ENCODE results near the gene ABCA9.

DNA sequence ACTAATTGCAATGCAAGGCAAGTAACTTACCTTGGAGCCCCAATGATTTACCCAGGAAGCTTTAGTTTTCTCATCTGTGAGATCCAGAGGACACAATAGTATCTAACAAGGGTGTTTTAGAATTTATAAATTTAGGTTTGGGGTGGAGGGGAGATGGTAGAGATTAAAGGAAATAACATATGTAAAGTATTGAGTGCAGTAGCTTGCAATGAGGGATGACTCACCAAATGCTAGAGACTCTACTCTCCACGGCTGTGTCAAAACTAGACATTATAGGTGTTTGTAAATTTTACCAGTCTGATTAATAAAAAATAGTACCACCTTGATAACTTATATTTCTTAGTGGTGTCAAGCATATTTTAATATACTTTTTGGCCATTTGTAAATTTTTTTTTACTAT is 3.7 kb upstream of the ABCA9 start:
- TF ChIP-seq, protein P1, sequence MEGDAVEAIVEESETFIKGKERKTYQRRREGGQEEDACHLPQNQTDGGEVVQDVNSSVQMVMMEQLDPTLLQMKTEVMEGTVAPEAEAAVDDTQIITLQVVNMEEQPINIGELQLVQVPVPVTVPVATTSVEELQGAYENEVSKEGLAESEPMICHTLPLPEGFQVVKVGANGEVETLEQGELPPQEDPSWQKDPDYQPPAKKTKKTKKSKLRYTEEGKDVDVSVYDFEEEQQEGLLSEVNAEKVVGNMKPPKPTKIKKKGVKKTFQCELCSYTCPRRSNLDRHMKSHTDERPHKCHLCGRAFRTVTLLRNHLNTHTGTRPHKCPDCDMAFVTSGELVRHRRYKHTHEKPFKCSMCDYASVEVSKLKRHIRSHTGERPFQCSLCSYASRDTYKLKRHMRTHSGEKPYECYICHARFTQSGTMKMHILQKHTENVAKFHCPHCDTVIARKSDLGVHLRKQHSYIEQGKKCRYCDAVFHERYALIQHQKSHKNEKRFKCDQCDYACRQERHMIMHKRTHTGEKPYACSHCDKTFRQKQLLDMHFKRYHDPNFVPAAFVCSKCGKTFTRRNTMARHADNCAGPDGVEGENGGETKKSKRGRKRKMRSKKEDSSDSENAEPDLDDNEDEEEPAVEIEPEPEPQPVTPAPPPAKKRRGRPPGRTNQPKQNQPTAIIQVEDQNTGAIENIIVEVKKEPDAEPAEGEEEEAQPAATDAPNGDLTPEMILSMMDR (IDR thresholded peaks at IDR 0.05; ENCODE audit: insufficient read depth, low read length, poor library complexity, severe bottlenecking), result no peak
- TF ChIP-seq EZH2phosphoT487 (conservative IDR thresholded peaks at IDR 0.05; ENCODE audit: low read length), result no peak

Measured in SU-DHL-6 (cell line).